GM12875 (cell line): Measurements from ENCODE around the gene PPP1R12A.

Source experiments
- H3K4me3 ChIP-seq: one replicate; pipeline ENCODE4 v1.5.1; 2011; ENCODE audit warnings: low read depth, low read length, control low read depth
- TF ChIP-seq, protein P1 (sequence below): IDR thresholded peaks from 2 replicates; pipeline ENCODE4 v1.5.1; 2011; ENCODE audit warnings: low read depth, mild to moderate bottlenecking, control low read depth, inconsistent platforms, low read length, moderate library complexity, borderline replicate concordance; ENCODE audit not compliant: insufficient read depth

The PPP1R12A gene

DNA sequence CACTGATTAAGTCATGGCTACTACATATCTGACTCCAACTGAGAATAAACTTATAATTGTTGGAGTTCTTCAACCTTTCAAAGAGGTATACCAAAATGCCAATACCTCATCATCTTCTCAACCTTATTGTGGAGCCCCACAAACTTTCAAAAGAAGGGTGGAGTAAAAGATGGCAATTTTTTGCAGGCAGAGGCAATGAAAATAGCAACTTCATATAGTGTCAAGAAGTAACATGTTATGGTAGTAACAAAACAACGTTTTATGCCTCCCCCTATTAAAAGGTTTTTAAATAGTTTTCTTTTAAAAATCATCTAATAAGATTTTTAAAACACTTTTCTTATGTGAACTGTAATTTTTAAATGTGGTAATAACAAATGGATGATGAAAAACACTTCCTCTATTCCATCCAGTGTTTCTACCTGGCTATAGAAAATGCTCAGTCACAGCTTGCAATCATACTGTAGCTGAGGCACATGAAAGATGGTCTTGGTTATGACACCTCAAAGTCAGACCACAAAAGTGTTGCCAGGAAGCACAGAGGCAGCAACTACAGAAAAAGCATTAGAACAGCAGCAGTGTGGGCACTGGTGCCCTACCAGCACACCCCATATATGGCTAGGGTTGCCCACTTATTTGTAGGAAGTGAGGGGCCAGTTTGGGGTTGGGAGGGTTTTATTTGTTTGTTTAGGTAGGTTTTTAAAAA, 7.0 kb downstream of the PPP1R12A start:
- TF ChIP-seq, protein P1, sequence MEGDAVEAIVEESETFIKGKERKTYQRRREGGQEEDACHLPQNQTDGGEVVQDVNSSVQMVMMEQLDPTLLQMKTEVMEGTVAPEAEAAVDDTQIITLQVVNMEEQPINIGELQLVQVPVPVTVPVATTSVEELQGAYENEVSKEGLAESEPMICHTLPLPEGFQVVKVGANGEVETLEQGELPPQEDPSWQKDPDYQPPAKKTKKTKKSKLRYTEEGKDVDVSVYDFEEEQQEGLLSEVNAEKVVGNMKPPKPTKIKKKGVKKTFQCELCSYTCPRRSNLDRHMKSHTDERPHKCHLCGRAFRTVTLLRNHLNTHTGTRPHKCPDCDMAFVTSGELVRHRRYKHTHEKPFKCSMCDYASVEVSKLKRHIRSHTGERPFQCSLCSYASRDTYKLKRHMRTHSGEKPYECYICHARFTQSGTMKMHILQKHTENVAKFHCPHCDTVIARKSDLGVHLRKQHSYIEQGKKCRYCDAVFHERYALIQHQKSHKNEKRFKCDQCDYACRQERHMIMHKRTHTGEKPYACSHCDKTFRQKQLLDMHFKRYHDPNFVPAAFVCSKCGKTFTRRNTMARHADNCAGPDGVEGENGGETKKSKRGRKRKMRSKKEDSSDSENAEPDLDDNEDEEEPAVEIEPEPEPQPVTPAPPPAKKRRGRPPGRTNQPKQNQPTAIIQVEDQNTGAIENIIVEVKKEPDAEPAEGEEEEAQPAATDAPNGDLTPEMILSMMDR: no peak
- no peak overlapping the region for H3K4me3 ChIP-seq

- TF ChIP-seq, protein P1: no peak
Measured at GRCh38 chr12:79926951-79927350, 7.9 kb downstream of the PPP1R12A start.

GRCh38 chr12:79925492-79925891, 9.4 kb downstream of the PPP1R12A start:
- TF ChIP-seq, protein P1: no peak
- no peak overlapping the region for H3K4me3 ChIP-seq

More at GRCh38 chr12:79926951-79927350, 7.9 kb downstream of the PPP1R12A start:
- H3K4me3 ChIP-seq: no peak overlapping the region

GRCh38 chr12:79921786-79922185, 13.1 kb downstream of the PPP1R12A start:
- no peak overlapping the region for H3K4me3 ChIP-seq
- TF ChIP-seq, protein P1: no peak

DNA sequence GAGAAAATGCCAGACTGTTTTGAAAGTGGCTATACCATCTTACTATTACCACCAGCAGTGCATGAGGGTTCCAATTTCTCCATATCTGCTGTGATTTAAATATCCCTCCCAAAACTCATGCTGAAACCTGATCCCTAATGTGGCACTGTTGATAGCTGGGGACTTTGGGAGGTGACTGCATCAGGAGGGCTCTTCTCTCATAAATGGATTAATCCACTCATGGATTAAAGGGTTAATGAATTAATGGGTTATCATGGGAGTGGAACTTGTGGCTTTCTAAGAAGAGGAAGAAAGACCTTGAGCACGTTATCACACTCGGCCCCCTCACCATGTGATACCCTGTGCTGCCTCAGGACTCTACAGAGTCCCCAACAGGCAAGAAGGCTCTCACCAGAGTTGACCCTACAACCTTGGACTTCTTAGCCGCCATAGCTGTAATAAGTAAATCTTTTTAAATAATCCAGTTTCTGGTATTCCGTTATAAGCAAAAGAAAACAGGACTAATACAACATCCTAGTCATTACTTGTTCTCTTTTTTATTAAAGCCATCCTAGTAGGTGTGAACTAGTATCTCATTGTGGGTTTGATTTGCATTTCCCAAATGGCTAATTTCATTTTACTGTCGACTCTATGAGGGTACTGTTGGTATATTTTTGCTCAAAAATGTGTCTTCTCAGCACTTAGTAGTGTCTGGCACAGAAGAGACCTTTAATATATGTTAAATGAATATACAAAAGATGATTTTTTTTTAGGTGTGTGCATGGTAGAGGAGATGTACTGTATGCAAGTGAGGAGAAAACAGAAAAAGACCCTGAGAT, 14.3 kb downstream of the PPP1R12A start:
- no peak overlapping the region for H3K4me3 ChIP-seq

DNA sequence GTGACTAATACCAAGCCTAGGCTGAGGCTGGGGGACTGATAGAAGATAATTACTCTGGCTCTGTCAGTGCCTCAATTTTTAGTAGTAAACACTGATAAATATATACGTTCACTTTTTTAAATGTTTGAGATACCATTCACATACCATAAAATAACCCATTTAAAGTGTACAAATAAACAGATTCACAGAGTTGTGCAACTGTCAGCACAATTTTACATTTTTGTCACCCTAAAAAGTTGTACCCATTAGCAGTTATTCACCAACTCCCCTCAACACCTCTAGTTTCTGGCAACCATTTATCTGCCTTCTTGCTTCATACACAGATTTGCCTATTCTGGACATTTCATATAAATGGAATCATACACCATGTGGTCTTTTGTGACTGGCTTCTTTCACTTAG, 15.1 kb downstream of the PPP1R12A start:
- no peak overlapping the region for H3K4me3 ChIP-seq
- TF ChIP-seq, protein P1: no peak

More for the DNA sequence above, 14.3 kb downstream of the PPP1R12A start:
- TF ChIP-seq, protein P1: no peak
